SK-MEL-5 (cell line): Measurements from ENCODE around the gene RCBTB2. TPM values are rescaled to one million over a fixed set of nuclear protein-coding genes. Genes with fewer than 3 reads are reported as not detected.
A peak's percentile ranks its signal among the peaks of the same experiment; 100 is the strongest.
"Not testable (repeated sequence)": the region's sequence is repeated elsewhere in the genome, so short reads cannot be mapped to it uniquely, and the experiment has no call there.

ENCODE experiments used
- DNase-seq: peaks from one replicate; pipeline ENCODE4 v3.0.0-alpha.2; 2016; ENCODE audit warnings: low read depth, low spot score
- in situ Hi-C: cut with HindIII; loops from 2 replicates; pipeline ENCODE4 v1.10.0; 2016; ENCODE audit warnings: low sequenced_read_pairs, high pct_unique_total_duplicates, low pct_unique_long_range_greater_than_20kb
- polyA plus RNA-seq, 2 experiments: library from polyadenylated mRNA; depleted of rRNA; stranded (reverse); fragments of >200 nt; gene quantifications; 2 replicates each; pipeline ENCODE4 v1.2.3, GENCODE V29; 2015
- total RNA-seq: library from RNA; depleted of rRNA; stranded (reverse); fragments of >200 nt; shearing (Covaris generic); gene quantifications from 2 replicates; pipeline ENCODE4 v1.2.3, GENCODE V29; 2014; rRNA removed

Gene RCBTB2
- total RNA-seq: 4.8 and 5.0 TPM in 2 replicates
- 2.6 and 3.1 TPM in 2 replicates for polyA plus RNA-seq (2015; cell fraction: cytosol; rRNA removed)
- 10.5 and 13.1 TPM in 2 replicates for polyA plus RNA-seq (2015; cell fraction: nucleus; rRNA removed)

- DNase-seq: peak; percentile 97
- in situ Hi-C loops: no loop called here
Measured at GRCh38 chr13:48532506-48533499, at the start of gene RCBTB2. Gene RCBTB2 (minus strand): TSS chr13:48533080. CDS start chr13:48521939, 11,141 bp downstream.

DNA sequence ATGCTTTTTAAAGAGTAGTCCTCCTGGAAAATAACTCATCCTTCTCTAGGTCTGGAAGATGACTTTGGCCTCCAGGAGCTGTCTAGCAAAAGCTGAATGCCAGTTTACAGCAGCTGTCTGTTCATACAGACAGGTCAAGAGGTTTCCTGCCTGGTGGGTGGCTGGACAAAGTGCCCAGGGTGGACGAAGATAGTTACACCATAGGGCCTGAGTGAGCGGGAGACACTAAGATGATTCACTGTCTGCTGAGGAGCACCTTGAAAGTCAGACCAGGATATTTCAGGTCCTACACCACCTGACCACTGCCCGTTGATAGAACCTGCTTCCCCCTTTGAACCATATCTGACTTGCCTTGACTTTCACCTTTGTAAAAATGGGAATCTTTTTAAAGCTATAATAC lies 49.2 kb upstream of the RCBTB2 start:
- no peak for DNase-seq
- in situ Hi-C loops: no loop called here

DNA sequence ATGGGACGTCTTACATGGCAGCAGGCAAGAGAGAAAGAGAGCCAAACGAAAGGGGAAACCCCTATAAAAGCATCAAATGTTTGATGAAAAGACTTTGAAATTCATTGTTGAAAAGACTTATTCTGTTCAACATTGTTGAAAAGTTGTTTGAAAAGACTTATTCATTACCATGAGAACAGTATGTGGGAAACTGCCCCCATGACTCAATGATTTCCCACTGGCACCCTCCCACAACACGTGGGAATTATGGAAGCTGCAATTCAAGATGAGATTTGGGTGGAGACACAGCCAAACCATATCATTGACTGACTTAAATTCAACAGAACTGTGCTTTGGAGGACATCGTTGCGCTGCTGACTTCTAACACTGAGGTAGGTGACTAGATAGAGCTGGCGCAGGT lies 48.0 kb upstream of the RCBTB2 start:
- in situ Hi-C loops: no loop called here

GRCh38 chr13:48580185-48580803 lies 47.4 kb upstream of the RCBTB2 start:
- in situ Hi-C loops: no loop called here
- peak; percentile 84 for DNase-seq

More for the DNA sequence above, 48.0 kb upstream of the RCBTB2 start:
- DNase-seq: peak; percentile 47

- in situ Hi-C loops: not testable (repeated sequence)
- DNase-seq: peak; percentile 68
Measured at GRCh38 chr13:48579919-48580180, 47.0 kb upstream of the RCBTB2 start.

GRCh38 chr13:48579165-48579918 lies 46.5 kb upstream of the RCBTB2 start:
- DNase-seq: no peak
- in situ Hi-C loops: no loop called here

GRCh38 chr13:48578516-48579164 lies 45.8 kb upstream of the RCBTB2 start:
- in situ Hi-C loops: no loop called here
- DNase-seq: no peak

DNA sequence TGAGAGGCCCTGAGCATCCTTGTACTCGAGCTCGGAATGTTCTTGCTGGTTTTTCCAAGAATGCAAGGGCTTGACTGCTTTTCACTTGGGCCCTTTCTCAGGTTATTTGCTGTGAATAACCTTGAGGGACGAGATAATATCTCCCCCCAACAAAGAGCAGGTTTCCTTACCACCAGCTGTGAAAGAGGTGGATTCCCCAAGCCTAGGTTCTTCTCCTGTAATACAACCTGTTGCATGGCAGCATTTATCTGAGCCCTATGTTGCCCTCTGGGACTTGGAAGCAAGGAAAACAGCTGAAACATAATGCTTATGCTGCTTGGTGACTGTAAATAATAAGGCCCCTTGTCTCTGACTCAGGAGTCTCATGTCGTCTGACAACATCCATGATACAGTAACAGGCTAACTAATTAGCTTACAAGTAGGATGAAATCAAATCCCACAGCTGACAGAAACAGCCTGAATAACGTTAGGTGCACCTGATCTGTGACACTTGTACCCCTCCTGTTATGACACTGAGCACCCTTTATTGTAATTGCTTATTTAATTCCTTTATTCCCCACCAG lies 43.6 kb upstream of the RCBTB2 start:
- DNase-seq: peak; percentile 29
- in situ Hi-C loops: no loop called here

GRCh38 chr13:48575031-48575430 lies 42.2 kb upstream of the RCBTB2 start:
- no peak for DNase-seq
- in situ Hi-C loops: no loop called here

- DNase-seq: no peak
- in situ Hi-C loops: loop anchor here (25.0 kb wide), 1 partner anchor 462 kb away; no protein-coding TSS in a partner anchor
Measured at GRCh38 chr13:48574041-48574796, 41.3 kb upstream of the RCBTB2 start.

- no peak for DNase-seq
- in situ Hi-C loops: loop anchor here (25.0 kb wide), 1 partner anchor 461 kb away; no protein-coding TSS in a partner anchor
Measured at GRCh38 chr13:48573213-48574007, 40.5 kb upstream of the RCBTB2 start.

GRCh38 chr13:48571126-48571913 lies 38.4 kb upstream of the RCBTB2 start:
- in situ Hi-C loops: loop anchor here (25.0 kb wide), 1 partner anchor 459 kb away; no protein-coding TSS in a partner anchor
- peak; percentile 37 for DNase-seq

- DNase-seq: peak; percentile 21
- in situ Hi-C loops: loop anchor here (25.0 kb wide), 1 partner anchor 458 kb away; no protein-coding TSS in a partner anchor
Measured at GRCh38 chr13:48570216-48570828, 37.4 kb upstream of the RCBTB2 start.

GRCh38 chr13:48569104-48569666 lies 36.3 kb upstream of the RCBTB2 start:
- in situ Hi-C loops: loop anchor here (25.0 kb wide), 1 partner anchor 457 kb away; no protein-coding TSS in a partner anchor

More at GRCh38 chr13:48569104-48569666, 36.3 kb upstream of the RCBTB2 start:
- DNase-seq: peak; percentile 22
